ENCODE data around the gene THOC6. TPM values are rescaled to one million over a fixed set of nuclear protein-coding genes. Genes with fewer than 3 reads are reported as not detected.
A peak's percentile ranks its signal among the peaks of the same experiment; 100 is the strongest.

THOC6 gene
- total and polyA plus RNA-seq, 9 of the 15 experiments (the other 6 are each of a cell fraction or from before 2014, with no cell fraction given), result 2.5 to 65.4 (median 42.3) TPM

DNA sequence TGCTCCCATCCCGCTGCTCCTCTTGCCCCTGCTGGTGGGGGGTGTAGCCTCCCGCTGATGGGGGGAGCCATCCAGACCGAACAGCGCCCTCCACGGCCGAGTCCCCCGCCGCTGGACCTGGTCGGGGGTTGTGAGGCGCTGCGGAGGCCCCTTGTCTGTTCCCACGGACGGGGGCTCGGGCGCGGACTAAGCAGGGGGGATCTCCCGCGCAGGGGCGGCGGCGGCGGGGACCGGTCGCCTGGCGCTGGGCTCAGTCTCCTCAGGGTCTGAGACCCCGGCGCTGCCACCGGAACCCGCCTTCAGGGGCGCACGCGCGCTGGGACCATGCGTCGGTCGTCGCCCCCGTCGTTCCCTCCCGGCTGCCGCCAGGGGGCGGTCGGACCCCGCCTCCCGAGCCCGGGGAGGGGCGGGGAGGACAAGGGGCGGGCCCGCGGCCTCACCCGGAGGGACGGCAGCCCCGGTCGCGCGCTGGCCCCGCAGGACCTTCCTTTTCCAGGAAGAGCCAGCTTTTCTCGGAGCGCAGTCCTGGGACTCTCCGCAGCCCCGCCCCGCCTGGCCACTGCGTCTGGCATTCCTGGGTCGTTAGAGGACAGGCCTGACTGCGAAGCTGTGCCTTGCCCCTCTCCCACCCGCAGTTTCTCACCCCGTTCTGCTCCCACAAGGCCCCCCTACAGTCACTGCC lies 35.3 kb downstream of the THOC6 start (continued):
- TF ChIP-seq GATAD2A (IDR thresholded peaks at IDR 0.05) (peak; percentile 11; the same call in 1 of the 2 replicates), CTBP1 (IDR thresholded peaks at IDR 0.05; ENCODE audit: borderline replicate concordance) (peak; percentile 88), ZNF232 (CRISPR knock-in tag; IDR thresholded peaks at IDR 0.05) (no peak), GABPB2 (CRISPR knock-in tag; conservative IDR thresholded peaks at IDR 0.05) (no peak), CBFB (CRISPR knock-in tag; IDR thresholded peaks at IDR 0.05) (no peak), PHF20 (IDR thresholded peaks at IDR 0.05; ENCODE audit: partially characterized antibody) (peak; percentile 72), SAP30 (IDR thresholded peaks at IDR 0.05; ENCODE audit: borderline replicate concordance, insufficient read depth, low read depth, low read length, poor library complexity, severe bottlenecking) (no peak), ATF1 (CRISPR knock-in tag; IDR thresholded peaks at IDR 0.05) (no peak), ATF1 (tag; IDR thresholded peaks at IDR 0.05) (peak; percentile 55), CSDE1 (IDR thresholded peaks at IDR 0.05) (no peak), POLR2B (IDR thresholded peaks at IDR 0.05; ENCODE audit: low read depth, partially characterized antibody) (peak; percentile 39), FOXK2 (conservative IDR thresholded peaks at IDR 0.05 in 1 of 2, IDR thresholded peaks at IDR 0.05 in 1 of 2; ENCODE audit: low read depth in 2 of 2) (no peak), RCOR1 (IDR thresholded peaks at IDR 0.05; ENCODE audit: borderline replicate concordance in 1 of 2, low read depth in 2 of 2, low read length in 2 of 2) (0 out of 4 replicates have a peak, but pooled peaks of 1 of the 2 experiments have one; percentile 2)
- TF ChIP-seq, protein P1, sequence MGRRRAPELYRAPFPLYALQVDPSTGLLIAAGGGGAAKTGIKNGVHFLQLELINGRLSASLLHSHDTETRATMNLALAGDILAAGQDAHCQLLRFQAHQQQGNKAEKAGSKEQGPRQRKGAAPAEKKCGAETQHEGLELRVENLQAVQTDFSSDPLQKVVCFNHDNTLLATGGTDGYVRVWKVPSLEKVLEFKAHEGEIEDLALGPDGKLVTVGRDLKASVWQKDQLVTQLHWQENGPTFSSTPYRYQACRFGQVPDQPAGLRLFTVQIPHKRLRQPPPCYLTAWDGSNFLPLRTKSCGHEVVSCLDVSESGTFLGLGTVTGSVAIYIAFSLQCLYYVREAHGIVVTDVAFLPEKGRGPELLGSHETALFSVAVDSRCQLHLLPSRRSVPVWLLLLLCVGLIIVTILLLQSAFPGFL (CRISPR knock-in tag; IDR thresholded peaks at IDR 0.05), result no peak
- TF ChIP-seq, protein P2, sequence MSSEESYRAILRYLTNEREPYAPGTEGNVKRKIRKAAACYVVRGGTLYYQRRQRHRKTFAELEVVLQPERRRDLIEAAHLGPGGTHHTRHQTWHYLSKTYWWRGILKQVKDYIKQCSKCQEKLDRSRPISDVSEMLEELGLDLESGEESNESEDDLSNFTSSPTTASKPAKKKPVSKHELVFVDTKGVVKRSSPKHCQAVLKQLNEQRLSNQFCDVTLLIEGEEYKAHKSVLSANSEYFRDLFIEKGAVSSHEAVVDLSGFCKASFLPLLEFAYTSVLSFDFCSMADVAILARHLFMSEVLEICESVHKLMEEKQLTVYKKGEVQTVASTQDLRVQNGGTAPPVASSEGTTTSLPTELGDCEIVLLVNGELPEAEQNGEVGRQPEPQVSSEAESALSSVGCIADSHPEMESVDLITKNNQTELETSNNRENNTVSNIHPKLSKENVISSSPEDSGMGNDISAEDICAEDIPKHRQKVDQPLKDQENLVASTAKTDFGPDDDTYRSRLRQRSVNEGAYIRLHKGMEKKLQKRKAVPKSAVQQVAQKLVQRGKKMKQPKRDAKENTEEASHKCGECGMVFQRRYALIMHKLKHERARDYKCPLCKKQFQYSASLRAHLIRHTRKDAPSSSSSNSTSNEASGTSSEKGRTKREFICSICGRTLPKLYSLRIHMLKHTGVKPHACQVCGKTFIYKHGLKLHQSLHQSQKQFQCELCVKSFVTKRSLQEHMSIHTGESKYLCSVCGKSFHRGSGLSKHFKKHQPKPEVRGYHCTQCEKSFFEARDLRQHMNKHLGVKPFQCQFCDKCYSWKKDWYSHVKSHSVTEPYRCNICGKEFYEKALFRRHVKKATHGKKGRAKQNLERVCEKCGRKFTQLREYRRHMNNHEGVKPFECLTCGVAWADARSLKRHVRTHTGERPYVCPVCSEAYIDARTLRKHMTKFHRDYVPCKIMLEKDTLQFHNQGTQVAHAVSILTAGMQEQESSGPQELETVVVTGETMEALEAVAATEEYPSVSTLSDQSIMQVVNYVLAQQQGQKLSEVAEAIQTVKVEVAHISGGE (CRISPR knock-in tag; IDR thresholded peaks at IDR 0.05), result peak in 2 of 3 experiments; percentile 34 to 88; a peak in 3 of 6 replicates
- TF ChIP-seq, protein P3, sequence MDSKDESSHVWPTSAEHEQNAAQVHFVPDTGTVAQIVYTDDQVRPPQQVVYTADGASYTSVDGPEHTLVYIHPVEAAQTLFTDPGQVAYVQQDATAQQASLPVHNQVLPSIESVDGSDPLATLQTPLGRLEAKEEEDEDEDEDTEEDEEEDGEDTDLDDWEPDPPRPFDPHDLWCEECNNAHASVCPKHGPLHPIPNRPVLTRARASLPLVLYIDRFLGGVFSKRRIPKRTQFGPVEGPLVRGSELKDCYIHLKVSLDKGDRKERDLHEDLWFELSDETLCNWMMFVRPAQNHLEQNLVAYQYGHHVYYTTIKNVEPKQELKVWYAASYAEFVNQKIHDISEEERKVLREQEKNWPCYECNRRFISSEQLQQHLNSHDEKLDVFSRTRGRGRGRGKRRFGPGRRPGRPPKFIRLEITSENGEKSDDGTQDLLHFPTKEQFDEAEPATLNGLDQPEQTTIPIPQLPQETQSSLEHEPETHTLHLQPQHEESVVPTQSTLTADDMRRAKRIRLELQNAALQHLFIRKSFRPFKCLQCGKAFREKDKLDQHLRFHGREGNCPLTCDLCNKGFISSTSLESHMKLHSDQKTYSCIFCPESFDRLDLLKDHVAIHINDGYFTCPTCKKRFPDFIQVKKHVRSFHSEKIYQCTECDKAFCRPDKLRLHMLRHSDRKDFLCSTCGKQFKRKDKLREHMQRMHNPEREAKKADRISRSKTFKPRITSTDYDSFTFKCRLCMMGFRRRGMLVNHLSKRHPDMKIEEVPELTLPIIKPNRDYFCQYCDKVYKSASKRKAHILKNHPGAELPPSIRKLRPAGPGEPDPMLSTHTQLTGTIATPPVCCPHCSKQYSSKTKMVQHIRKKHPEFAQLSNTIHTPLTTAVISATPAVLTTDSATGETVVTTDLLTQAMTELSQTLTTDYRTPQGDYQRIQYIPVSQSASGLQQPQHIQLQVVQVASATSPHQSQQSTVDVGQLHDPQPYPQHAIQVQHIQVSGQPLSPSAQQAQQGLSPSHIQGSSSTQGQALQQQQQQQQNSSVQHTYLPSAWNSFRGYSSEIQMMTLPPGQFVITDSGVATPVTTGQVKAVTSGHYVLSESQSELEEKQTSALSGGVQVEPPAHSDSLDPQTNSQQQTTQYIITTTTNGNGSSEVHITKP (IDR thresholded peaks at IDR 0.05; ENCODE audit: partially characterized antibody), result peak; percentile 19

Measured in K562 (cell line).